ENCODE data around the gene EVA1B. TPM values are rescaled to one million over a fixed set of nuclear protein-coding genes. Genes with fewer than 3 reads are reported as not detected.

The EVA1B gene
- total and polyA plus RNA-seq, 2 of the 13 experiments (the other 11 are each of a cell fraction or from before 2014, with no cell fraction given) = 3.9 to 6.6 TPM

GRCh38 chr1:36303650-36304360, 19.6 kb downstream of the EVA1B start:
- H3K27ac ChIP-seq (ENCODE audit: extremely low read length, insufficient read depth, low read length) = no peak overlapping the region
- 96% methylated on average over 23 of the region's 23 CpGs for WGBS (ENCODE audit: low lambda C conversion rate)
- no peaks in the 10 kb centered on the region for H3K27me3 ChIP-seq (ENCODE audit: control insufficient read depth in 1 of 2, insufficient read depth in 2 of 2, low read length in 2 of 2)
- H4K20me1 ChIP-seq (ENCODE audit: insufficient read depth, low read length) = no peaks in the 10 kb centered on the region; the same call in 1 of the 2 replicates
- H3K36me3 ChIP-seq (replicated peaks in 1 of 2; ENCODE audit: control insufficient read depth in 1 of 2, insufficient read depth in 2 of 2, low read length in 2 of 2) = peaks cover 29 to 54% of the 10 kb centered on the region in 2 experiments
- H3K4me1 ChIP-seq (ENCODE audit: insufficient read depth, low read length) = peaks cover 29% of the 10 kb centered on the region
- ChIA-PET POLR2A (interaction anchor here (0.7 to 1.4 kb wide), 2 partner anchors 97 to 181 kb away, joined by 4 to 5 read pairs; no protein-coding TSS in a partner anchor), CTCF (ENCODE audit: low intra/inter-chr PET ratio, low total read pairs) (no interaction called here)
- intact Hi-C loops (cut with micrococcal nuclease; ENCODE audit: unreplicated experiment) (no loop called here), in situ Hi-C loops (cut with HindIII; ENCODE audit: extremely low pct_ligation_motif_present, low pct_unique_long_range_greater_than_20kb) (no loop called here)
- ATAC-seq = no peak
- H3K79me2 ChIP-seq (ENCODE audit: insufficient read depth, low read length) = peaks cover 8% of the 10 kb centered on the region
- H3K9ac ChIP-seq (ENCODE audit: insufficient read depth, low read depth, low read length) = no peak overlapping the region
- no peak for FAIRE-seq
- TF ChIP-seq MED8 (CRISPR knock-in tag; IDR thresholded peaks at IDR 0.05; ENCODE audit: insufficient replicate concordance) (no peak), THAP11 (CRISPR knock-in tag; IDR thresholded peaks at IDR 0.05) (no peak), ZNF12 (CRISPR knock-in tag; IDR thresholded peaks at IDR 0.05) (no peak), AGO2 (optimal IDR thresholded peaks at IDR 0.05; ENCODE audit: low read depth, low read length) (peak; percentile 47), RBM39 (IDR thresholded peaks at IDR 0.05; ENCODE audit: low read depth, low read length, poor library complexity, severe bottlenecking) (no peak), HOXA5 (CRISPR knock-in tag; IDR thresholded peaks at IDR 0.05) (no peak), ZEB1 (IDR thresholded peaks at IDR 0.05; ENCODE audit: insufficient replicate concordance, low read depth) (no peak), KLF16 (CRISPR knock-in tag; IDR thresholded peaks at IDR 0.05) (no peak), ZBTB33 (CRISPR knock-in tag; IDR thresholded peaks at IDR 0.05) (peak; percentile 36; the same call in 1 of the 2 replicates), ZNF547 (CRISPR knock-in tag; IDR thresholded peaks at IDR 0.05) (no peak), ZNF382 (CRISPR knock-in tag; IDR thresholded peaks at IDR 0.05; ENCODE audit: borderline replicate concordance) (no peak), ZNF7 (CRISPR knock-in tag; IDR thresholded peaks at IDR 0.05) (no peak), RELA (CRISPR knock-in tag; IDR thresholded peaks at IDR 0.05) (no peak)
- TF ChIP-seq, protein P1, sequence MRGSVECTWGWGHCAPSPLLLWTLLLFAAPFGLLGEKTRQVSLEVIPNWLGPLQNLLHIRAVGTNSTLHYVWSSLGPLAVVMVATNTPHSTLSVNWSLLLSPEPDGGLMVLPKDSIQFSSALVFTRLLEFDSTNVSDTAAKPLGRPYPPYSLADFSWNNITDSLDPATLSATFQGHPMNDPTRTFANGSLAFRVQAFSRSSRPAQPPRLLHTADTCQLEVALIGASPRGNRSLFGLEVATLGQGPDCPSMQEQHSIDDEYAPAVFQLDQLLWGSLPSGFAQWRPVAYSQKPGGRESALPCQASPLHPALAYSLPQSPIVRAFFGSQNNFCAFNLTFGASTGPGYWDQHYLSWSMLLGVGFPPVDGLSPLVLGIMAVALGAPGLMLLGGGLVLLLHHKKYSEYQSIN (CRISPR knock-in tag; IDR thresholded peaks at IDR 0.05; ENCODE audit: borderline replicate concordance) = no peak
- TF ChIP-seq, protein P2, sequence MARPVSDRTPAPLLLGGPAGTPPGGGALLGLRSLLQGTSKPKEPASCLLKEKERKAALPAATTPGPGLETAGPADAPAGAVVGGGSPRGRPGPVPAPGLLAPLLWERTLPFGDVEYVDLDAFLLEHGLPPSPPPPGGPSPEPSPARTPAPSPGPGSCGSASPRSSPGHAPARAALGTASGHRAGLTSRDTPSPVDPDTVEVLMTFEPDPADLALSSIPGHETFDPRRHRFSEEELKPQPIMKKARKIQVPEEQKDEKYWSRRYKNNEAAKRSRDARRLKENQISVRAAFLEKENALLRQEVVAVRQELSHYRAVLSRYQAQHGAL (CRISPR knock-in tag; IDR thresholded peaks at IDR 0.05; ENCODE audit: not compliant biosample characterization) = no peak
- no peak overlapping the region for H3K4me2 ChIP-seq (ENCODE audit: low read depth, low read length)
- no TSS peak for BruUV-seq (replicated peaks)
- no peak overlapping the region for H2AFZ ChIP-seq (ENCODE audit: low read length)
- H3K4me3 ChIP-seq (replicated peaks in 1 of 3; ENCODE audit: insufficient read depth in 1 of 3, low read depth in 2 of 3, low read length in 3 of 3) = no peak overlapping the region
- no peak for DNase-seq (ENCODE audit: low spot score)
- H3K9me3 ChIP-seq (ENCODE audit: low read length) = no peaks in the 10 kb centered on the region
